Activated CD8-positive, alpha-beta memory T cell treated with anti-CD3 and anti-CD28 coated beads, Interleukin-2, amount 50 U/mL, for 1 hour (primary cell): ENCODE measurements around the gene PCDHA1.
"Not testable (repeated sequence)": the region's sequence is repeated elsewhere in the genome, so short reads cannot be mapped to it uniquely, and the experiment has no call there.

ENCODE experiments used
- DNase-seq: peaks from one replicate; pipeline ENCODE4 v3.0.0-alpha.2; 2020; ENCODE audit errors: extremely low read depth

The PCDHA1 gene

DNA sequence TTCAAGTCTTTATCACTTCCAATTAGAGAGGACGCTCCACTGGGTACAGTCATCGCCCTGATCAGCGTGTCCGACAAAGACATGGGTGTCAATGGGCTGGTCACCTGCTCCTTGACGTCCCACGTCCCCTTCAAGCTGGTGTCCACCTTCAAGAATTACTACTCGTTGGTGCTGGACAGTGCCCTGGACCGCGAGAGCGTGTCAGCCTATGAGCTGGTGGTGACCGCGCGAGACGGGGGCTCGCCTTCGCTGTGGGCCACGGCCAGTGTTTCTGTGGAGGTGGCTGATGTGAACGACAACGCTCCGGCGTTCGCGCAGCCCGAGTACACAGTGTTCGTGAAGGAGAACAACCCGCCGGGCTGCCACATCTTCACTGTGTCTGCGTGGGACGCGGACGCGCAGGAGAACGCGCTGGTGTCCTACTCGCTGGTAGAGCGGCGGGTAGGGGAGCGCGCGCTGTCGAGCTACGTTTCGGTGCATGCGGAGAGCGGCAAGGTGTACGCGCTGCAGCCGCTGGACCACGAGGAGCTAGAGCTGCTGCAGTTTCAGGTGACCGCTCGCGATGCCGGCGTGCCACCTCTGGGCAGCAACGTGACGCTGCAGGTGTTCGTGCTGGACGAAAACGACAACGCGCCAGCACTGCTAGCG is 22.4 kb downstream of the PCDHA1 start:
- not testable (repeated sequence) for DNase-seq

DNA sequence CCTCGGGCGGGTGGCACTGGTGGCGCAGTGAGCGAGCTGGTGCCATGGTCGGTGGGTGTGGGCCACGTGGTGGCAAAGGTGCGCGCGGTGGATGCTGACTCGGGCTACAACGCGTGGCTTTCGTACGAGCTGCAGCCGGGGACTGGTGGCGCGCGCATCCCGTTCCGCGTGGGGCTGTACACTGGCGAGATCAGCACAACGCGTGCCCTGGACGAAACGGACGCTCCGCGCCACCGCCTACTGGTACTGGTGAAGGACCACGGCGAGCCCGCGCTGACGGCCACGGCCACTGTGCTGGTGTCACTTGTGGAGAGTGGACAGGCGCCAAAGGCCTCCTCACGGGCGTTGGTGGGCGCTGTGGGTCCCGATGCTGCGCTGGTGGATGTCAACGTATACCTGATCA is 22.9 kb downstream of the PCDHA1 start:
- DNase-seq: no peak

DNA sequence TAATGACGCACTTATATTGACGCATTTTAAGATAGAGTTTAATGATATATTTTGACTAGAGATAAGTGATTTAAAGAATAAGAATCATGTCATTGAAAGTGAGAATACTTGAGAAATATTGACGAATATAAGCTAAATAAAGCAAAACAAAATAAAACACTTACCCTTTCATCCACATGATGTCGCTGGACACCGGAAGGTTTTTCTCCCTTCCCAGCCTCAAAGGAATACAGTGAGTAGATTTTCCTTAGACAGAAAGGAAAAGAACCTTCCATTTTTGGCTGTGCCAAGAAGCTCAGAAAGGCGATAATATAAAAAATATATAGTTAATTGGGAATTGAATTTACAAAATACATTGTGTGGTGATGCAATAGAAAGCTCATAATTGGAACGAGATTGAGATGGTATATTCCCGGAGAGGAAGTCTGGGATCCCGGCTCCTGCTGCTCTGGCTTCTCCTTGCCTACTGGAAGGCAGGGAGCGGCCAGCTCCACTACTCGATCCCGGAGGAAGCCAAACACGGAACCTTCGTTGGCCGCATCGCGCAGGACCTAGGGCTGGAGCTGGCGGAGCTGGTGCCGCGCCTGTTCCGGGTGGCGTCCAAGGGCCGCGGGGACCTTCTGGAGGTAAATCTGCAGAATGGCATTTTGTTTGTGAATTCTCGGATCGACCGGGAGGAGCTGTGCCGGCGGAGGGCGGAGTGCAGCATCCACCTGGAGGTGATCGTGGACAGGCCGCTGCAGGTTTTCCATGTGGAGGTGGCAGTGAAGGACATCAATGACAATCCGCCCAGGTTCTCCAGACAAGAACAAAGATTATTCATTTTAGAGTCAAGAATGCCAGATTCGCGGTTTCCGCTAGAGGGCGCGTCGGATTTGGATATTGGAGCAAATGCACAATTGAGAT is 35.7 kb downstream of the PCDHA1 start, which contains the start of gene PCDHA5:
Gene PCDHA5, plus strand, starts transcription at position 239 of the 906 bp plus-strand sequence.
- no peak for DNase-seq

DNA sequence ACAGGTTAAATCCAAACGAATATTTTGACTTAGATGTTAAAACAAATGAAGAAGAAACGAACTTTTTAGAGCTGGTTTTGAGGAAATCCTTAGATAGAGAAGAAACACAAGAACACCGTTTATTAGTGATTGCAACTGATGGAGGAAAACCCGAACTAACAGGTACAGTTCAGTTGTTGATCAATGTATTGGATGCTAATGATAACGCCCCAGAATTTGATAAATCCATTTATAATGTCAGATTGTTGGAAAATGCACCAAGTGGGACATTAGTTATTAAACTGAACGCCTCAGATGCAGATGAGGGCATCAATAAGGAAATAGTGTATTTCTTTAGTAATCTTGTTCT is 36.3 kb downstream of the PCDHA1 start:
- DNase-seq: no peak

DNA sequence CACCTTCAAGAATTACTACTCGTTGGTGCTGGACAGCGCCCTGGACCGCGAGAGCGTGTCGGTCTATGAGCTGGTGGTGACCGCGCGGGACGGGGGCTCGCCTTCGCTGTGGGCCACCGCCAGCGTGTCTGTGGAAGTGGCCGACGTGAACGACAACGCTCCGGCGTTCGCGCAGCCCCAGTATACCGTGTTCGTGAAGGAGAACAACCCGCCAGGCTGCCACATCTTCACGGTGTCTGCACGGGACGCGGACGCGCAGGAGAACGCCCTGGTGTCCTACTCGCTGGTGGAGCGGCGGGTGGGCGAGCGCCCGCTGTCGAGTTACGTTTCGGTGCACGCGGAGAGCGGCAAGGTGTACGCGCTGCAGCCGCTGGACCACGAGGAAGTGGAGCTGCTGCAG is 37.0 kb downstream of the PCDHA1 start:
- DNase-seq: not testable (repeated sequence)

DNA sequence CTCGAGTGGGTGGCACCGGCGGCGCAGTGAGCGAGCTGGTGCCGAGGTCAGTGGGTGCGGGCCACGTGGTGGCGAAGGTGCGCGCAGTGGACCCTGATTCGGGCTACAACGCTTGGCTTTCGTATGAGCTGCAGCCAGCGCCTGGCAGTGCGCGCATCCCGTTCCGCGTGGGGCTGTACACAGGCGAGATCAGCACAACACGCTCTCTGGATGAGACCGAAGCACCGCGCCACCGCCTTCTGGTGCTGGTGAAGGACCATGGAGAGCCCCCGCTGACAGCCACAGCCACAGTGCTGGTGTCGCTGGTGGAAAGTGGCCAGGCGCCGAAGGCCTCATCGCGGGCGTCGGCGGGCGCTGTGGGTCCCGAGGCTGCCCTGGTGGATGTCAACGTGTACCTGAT is 37.5 kb downstream of the PCDHA1 start:
- no peak for DNase-seq

DNA sequence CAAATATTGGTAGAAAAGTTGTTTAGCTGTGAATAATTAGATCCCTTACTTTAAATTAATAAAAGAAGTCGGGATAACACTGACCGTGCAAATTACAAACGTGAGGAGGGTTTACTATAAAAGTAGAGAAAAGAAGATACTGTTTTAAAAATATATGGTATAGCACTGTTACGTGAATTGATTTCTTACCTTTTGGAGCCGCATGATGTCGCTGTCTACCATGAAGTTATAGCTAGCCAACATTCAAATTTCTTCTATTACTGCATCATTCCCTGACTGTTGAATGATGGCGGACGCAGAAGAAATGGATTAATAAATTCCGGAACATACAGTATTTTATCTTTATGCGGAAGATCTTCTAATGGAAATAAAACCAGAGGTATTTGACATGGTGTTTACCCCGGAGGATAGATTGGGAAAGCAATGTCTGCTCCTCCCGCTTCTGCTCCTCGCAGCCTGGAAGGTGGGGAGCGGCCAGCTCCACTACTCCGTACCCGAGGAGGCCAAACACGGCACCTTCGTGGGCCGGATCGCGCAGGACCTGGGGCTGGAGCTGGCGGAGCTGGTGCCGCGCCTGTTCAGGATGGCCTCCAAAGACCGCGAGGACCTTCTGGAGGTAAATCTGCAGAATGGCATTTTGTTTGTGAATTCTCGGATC is 41.9 kb downstream of the PCDHA1 start, which contains the start of gene PCDHA6:
Gene PCDHA6, plus strand, starts transcription at position 257 of the 658 bp plus-strand sequence. Its CDS starts 132 bp downstream, at position 389.
- no peak for DNase-seq

DNA sequence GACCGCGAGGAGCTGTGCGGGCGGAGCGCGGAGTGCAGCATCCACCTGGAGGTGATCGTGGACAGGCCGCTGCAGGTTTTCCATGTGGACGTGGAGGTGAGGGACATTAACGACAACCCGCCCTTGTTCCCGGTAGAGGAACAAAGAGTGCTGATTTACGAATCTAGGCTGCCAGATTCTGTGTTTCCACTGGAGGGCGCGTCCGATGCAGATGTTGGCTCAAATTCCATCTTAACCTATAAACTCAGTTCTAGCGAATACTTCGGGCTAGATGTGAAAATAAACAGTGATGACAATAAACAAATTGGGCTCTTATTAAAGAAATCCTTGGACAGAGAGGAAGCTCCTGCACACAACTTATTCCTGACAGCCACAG is 42.4 kb downstream of the PCDHA1 start:
- no peak for DNase-seq

DNA sequence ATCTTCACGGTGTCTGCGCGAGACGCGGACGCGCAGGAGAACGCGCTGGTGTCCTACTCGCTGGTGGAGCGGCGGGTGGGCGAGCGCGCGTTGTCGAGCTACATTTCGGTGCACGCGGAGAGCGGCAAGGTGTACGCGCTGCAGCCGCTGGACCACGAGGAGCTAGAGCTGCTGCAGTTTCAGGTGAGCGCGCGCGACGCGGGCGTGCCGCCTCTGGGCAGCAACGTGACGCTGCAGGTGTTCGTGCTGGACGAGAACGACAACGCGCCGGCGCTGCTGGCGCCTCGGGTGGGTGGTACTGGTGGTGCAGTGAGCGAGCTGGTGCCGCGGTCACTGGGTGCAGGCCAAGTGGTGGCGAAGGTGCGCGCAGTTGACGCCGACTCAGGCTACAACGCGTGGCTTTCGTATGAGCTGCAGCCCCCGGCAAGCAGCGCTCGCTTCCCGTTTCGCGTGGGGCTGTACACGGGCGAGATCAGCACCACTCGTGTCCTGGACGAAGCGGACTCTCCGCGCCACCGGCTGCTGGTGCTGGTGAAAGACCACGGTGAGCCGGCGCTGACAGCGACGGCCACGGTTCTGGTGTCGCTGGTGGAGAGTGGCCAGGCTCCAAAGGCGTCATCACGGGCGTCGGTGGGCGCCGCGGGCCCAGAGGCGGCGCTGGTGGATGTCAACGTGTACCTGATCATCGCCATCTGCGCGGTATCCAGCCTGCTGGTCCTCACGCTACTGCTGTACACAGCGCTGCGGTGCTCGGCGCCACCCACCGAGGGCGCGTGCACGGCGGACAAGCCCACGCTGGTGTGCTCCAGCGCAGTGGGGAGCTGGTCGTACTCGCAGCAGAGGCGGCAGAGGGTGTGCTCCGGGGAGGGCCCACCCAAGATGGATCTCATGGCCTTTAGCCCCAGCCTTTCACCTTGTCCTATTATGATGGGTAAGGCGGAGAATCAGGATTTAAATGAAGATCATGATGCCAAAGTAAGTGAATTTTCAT is 43.9 kb downstream of the PCDHA1 start:
- DNase-seq: not testable (repeated sequence)

DNA sequence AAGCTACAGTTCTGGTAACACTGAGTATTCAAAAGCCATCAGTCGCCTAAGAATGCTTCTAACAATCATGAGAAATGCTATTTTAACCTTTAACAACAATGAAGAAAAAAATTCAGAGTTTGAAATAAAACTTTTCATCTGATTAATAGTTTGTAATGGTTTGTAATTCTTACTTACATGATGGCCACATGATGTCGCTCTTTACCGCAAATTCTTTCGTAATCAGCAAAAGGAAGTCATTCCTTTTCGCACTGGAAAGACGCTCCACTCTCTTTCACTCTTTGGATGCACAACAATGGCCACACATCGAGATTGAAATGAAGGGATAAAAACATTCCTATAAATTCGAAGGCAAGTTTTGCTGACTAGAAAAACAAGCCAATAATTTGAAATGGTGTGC is 48.1 kb downstream of the PCDHA1 start, which contains the start of gene PCDHA7:
Gene PCDHA7, plus strand, starts transcription at position 277 of the 400 bp plus-strand sequence. Its CDS starts 115 bp downstream, at position 392.
- DNase-seq: no peak

DNA sequence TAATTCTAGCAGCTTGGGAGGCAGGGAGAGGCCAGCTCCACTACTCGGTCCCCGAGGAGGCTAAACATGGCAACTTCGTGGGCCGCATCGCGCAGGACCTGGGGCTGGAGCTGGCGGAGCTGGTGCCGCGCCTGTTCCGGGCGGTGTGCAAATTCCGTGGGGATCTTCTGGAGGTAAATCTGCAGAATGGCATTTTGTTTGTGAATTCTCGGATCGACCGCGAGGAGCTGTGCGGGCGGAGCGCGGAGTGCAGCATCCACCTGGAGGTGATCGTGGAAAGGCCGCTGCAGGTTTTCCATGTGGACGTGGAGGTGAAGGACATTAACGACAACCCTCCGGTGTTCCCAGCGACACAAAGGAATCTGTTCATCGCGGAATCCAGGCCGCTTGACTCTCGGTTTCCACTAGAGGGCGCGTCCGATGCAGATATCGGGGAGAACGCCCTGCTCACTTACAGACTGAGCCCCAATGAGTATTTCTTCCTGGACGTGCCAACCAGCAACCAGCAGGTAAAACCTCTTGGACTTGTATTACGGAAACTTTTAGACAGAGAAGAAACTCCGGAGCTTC is 48.6 kb downstream of the PCDHA1 start:
- not testable (repeated sequence) for DNase-seq

DNA sequence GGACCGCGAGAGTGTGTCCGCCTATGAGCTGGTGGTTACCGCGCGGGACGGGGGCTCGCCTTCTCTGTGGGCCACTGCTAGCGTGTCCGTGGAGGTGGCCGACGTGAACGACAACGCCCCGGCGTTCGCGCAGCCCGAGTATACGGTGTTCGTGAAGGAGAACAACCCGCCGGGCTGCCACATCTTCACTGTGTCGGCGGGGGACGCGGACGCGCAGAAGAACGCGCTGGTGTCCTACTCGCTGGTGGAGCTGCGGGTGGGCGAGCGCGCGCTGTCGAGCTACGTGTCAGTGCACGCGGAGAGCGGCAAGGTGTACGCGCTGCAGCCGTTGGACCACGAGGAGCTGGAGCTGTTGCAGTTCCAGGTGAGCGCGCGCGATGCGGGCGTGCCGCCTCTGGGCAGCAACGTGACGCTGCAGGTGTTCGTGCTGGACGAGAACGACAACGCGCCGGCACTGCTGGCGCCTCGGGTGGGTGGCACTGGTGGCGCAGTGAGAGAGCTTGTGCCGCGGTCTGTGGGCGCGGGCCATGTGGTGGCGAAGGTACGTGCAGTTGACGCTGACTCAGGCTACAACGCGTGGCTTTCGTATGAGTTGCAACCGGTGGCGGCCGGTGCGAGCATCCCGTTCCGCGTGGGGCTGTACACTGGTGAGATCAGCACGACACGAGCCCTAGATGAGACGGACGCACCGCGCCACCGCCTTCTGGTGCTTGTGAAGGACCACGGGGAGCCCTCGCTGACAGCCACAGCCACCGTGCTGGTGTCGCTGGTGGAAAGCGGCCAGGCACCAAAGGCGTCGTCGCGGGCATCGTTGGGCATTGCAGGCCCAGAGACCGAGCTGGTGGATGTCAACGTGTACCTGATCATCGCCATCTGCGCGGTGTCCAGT is 49.9 kb downstream of the PCDHA1 start:
- DNase-seq: no peak

DNA sequence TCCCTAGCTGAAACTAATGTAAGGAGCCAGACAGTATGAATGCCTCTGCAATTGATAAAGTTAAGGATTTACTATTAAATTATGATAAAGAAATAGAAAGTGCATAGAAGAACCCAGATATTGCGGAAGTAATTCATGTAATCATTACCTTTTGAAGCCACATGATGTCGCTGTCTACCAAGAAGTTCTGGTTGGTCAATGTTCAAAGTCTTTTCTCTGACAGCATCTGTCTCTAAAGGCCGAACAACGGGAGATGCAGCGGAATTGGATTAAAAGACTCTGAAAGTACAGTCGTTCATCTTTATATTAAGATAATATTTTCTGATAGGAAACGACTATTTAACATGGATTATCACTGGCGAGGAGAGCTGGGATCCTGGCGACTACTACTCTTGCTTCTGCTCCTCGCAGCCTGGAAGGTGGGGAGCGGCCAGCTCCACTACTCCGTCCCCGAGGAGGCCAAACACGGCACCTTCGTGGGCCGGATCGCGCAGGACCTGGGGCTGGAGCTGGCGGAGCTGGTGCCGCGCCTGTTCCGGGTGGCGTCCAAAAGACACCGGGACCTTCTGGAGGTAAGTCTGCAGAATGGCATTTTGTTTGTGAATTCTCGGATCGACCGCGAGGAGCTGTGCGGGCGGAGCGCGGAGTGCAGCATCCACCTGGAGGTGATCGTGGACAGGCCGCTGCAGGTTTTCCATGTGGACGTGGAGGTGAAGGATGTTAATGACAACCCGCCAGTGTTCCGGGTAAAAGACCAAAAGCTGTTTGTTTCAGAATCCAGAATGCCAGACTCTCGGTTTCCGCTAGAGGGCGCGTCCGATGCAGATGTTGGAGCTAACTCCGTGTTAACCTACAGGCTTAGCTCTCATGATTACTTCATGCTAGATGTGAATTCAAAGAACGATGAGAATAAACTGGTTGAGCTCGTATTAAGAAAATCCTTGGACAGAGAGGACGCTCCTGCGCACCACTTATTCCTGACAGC is 55.3 kb downstream of the PCDHA1 start, which contains the start of gene PCDHA8:
Gene PCDHA8, plus strand, starts transcription at position 210 of the 985 bp plus-strand sequence. Its CDS starts 135 bp downstream, at position 345.
- DNase-seq: no peak

DNA sequence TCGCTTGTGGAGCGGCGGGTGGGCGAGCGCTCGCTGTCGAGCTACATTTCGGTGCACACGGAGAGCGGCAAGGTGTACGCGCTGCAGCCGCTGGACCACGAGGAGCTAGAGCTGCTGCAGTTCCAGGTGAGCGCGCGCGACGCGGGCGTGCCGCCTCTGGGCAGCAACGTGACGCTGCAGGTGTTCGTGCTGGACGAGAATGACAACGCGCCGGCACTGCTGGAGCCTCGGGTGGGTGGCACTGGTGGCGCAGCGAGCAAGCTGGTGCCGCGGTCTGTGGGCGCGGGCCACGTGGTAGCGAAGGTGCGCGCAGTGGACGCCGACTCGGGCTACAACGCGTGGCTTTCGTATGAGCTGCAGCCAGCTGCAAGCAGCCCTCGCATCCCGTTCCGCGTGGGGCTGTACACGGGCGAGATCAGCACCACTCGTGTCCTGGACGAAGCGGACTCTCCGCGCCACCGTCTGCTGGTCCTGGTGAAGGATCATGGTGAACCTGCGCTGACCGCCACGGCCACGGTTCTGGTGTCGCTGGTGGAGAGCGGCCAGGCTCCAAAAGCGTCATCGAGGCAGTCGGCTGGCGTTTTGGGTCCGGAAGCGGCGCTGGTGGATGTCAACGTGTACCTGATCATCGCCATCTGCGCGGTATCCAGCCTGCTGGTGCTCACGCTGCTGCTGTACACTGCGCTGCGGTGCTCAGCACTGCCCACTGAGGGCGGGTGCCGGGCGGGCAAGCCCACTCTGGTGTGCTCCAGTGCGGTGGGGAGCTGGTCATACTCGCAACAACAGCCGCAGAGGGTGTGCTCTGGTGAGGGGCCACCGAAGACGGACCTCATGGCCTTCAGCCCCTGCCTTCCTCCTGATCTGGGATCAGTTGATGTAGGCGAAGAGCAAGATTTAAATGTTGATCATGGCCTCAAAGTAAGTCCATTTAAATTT is 57.1 kb downstream of the PCDHA1 start:
- DNase-seq: no peak

DNA sequence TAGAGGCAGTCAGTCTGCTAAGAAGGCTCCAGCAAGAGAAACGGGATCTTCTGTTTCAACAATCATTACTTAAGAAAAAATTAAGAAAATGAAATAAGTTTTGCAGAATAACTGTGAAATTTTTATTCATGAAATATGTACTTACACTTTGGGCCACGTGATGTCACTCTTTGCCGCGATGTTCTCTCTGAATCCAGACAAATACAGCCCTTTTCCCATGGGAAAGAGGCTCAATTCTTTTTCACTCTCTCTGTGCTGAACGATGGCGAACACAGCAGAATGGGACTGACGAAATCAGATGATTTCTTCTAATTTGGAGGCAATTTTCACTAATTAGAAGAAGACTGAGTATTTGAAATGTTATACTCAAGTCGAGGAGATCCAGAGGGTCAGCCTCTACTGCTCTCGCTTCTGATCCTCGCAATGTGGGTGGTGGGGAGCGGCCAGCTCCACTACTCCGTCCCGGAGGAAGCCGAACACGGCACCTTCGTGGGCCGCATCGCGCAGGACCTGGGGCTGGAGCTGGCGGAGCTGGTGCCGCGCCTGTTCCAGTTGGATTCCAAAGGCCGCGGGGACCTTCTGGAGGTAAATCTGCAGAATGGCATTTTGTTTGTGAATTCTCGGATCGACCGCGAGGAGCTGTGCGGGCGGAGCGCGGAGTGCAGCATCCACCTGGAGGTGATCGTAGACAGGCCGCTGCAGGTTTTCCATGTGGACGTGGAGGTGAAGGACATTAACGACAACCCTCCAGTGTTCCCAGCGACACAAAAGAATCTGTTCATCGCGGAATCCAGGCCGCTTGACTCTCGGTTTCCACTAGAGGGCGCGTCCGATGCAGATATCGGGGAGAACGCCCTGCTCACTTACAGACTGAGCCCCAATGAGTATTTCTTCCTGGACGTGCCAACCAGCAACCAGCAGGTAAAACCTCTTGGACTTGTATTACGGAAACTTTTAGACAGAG is 62.5 kb downstream of the PCDHA1 start, which contains the start of gene PCDHA9:
Gene PCDHA9, plus strand, starts transcription at position 244 of the 964 bp plus-strand sequence. Its CDS starts 114 bp downstream, at position 358.
- DNase-seq: not testable (repeated sequence)
